NCI-H446 treated with DMSO at 0.1 percent for 48 hours (cell line): Measurements from ENCODE around the gene DPP6.

Experiments
- DNase-seq: peaks from one replicate; lab custom pipeline; 2025; lab: John Stamatoyannopoulos, UW

Gene DPP6

DNA sequence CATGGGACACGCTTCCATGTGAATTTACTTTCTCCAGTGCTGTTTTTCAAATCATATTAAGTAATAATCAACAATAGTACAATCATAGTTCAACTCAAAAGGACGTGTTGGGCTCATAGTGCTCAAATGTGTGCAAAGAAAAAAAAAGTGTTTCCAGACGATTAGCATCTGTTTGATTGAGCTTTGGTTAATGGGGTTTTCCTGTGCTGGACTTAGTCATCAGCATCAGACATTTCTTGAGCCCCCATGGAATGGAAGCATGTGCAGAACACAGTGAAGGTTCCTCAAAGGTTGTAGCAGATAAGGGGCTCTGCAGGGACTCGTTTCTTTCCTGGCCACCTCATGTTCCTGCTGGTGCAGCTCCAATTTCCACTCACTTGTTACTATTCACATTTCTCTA lies 716.8 kb downstream of the DPP6 start:
- DNase-seq: no peak

DNA sequence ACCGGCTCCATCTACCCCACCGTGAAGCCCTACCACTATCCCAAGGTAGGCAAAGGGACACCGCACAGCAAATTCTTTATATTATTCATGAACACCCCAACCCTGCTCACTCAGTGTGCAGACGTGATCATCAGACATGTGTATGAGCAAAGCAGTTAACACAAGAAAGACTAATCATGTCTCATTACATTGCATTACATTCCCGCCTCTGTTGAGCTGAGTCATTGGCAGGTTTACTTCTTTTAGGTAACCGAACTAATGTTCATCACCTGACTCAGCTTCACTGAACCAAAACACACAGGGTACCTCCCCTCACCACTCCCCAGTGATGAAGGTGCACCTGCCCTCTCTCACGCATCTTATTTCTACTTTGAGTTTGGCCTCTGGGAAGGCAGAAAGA lies 717.3 kb downstream of the DPP6 start:
- no peak for DNase-seq

DNA sequence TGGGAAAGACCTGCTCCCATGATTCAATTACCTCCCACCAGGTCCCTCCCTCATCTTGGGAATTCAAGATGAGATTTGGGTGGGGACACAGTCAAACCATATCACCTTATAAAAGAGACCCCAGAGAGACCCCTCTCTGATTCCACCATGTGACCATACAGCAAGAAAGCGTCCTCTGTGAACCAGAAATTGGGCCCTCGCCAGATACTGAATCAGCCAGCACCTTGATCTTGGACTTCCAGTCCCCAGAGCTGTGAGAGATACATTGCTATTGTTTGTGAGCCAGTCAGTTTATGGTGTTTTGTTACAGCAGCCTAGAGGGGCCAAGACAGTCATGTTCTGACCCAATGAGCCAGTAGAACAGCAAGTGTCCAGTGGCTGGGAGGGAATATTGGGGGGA lies 718.2 kb downstream of the DPP6 start:
- DNase-seq: no peak

DNA sequence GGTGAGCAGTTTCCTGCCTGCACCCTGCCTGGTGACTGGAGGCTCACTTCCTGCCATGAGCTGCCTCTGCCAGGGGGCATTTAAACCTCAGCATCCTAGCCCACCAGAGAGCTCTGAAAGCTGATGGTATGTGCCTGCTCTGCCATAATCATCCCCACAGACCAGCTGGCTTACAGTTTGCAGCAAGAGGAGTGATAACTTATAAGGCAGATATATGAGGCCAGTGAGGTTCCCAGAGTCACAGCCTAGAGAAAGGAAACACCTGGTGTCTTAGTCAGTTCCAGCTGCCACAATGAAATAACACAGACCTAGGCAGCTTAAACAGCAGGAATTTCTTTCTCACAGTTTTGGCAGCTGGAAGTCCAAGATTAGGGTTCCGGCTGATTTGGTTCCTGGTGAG lies 718.8 kb downstream of the DPP6 start:
- DNase-seq: no peak

DNA sequence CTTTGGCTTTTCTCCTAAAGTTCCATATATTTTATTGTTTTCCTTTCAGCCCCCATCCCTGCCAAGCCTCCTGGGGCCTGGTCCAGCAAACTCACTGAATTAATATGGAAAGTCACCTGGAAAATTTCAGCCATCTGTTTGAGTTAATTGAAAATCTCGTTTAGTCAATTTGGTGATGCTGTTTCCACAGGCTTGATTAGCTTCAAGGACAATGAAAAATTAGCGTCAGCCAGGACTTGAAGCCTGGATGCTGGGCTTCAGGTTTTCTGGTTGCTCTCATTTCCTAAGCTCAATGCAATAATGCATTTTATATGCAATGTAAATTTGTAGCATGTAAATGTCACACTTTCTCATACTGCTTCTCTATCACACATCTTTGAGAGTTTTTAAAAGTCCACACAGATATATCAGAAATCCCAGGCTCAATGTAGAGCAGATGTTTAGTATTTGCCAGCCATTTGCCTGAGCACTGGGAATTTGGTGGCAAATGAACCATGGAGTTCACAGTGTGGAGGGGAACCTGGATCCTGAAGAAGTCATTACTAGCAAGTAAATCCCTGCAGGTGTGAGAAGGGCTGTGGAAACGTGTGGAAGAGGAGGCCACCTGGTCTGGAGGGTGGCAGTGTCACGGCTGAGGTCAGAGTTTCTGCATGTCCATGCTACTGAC lies 722.2 kb downstream of the DPP6 start:
- DNase-seq: no peak

DNA sequence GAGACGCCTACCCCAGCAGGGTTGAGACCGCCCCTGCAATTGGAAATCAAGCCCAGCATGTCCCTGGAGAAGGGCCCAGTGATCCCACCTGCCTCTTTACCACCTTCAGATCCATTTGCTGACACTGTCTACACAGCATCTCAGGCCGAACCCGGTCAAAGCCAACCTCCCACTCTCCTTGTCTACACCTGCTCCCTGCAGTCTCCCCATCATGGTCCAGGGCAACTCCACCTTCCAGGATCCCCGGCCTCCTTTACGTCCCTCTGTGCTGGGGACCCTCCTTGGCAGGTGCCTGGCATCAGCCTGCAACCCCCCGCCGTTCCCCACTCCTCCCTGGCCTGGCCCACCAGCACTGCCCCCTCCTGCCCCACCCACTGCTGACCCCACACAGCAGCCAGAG lies 723.5 kb downstream of the DPP6 start:
- no peak for DNase-seq

DNA sequence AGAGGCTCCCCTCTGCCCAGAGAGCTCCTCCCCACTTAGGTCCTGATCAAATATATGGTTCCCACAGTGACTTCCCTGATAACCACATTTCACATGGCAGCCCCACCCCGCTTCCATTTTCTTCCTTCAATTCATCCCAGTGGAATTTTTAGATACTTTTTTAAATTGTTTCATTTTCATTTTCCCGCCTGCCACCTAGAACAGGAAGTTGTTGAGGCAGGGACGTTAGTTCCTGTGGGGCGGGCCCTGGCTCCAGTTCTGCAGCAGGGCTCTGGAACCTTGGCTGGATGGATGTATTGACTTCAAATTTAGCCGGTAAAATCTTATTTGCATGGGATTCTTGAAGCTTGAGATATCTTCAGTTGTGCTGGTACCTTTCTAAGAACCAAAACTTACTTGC lies 724.2 kb downstream of the DPP6 start:
- DNase-seq: no peak

DNA sequence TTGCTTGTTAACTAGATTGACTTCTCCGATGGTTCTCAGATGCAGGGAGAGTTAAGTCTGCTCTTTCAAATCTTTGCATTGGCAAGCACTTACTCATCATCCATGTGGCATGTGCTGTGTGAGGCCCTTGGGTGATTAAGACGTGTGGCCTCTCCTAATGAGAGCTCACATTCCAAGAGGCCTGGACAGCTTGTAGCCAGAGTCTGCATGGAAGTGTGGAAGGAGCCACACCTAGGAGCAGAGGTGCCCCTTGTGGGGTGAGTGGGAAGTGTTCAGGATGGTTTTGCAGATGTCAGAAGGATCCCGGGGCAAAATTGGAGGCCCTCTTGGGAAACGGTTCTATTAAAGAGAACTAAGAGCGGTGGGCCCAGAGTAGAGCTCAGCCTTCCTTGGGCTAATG lies 724.8 kb downstream of the DPP6 start:
- no peak for DNase-seq

DNA sequence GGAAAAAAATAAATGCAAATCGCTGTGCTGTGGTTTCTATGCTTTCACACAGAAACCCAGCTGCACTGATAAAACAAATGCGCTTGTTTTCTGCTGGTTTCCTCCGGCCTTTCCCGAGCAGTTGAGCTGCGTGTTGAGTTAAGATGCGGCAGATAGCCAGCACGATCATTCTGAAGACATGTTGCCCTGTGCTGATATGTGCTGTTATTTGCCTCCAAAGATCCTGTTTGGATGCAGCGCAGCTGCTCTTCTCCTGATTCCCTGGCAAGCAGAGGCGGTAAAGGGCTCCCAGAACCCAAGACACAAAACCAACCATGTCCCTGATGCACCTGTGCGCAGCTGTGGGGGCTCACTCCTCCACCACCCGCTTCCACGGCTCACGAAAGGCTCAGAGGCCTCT lies 725.3 kb downstream of the DPP6 start:
- DNase-seq: no peak

DNA sequence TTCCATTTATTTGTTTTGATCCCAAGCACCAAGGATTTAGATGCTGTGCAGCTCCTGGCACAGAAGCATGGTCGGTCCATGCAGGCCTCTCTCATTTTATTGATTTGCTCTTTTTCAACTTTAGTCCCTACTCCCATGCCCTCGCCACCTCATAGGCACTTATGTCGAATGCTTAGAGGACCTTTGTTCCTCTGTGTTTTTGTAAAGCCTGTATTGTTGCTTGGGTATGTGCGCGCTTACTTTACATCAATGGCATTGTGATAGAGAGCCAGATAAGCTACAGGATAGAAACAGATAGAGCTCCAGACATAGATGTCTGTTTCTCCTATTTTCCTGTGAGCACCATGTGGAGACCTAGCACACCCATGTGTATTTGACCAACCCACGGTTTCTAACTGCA lies 725.7 kb downstream of the DPP6 start:
- DNase-seq: no peak

DNA sequence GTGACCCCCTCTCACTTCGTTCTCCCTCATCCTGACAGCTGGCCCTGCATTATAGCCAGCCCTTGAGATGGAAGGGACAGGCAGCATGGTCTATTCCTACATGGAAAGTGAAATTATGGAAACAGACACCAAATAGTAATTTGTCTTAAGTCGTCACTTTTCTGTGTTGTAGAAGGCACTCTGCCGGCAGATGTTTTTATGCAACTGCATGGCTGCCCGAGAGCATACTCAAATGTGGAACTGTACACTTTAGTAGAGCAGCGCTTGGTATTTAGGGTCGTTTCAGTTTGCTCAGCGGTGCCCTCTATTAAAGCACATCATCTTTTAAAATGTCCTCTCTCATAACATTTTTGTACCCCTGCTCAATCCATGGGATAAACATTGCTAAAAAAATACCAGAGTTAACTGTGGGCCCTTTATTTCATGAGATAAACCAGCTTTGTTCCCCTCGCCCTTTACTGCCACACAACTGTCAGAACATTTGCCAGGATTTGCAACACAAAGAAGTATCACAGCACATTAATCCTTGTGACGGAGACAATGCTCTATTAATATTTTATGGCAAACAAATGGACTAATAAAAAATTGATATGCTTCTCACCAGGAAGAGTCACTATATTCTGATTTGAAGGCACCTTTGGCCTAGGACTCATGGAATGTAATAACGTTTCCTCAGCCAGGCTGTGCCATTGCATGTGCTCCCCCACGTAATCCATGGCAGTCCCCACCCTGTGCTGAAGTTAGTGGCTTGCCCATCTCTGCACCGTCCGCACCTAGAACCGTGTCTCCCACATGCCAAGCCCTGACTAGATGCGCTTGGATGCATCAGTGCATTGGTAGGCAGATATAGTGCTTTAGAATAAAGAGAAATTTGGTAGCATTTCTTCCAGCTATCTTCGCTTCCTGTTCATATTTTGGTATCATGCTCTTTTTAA lies 729.4 kb downstream of the DPP6 start:
- DNase-seq: no peak

DNA sequence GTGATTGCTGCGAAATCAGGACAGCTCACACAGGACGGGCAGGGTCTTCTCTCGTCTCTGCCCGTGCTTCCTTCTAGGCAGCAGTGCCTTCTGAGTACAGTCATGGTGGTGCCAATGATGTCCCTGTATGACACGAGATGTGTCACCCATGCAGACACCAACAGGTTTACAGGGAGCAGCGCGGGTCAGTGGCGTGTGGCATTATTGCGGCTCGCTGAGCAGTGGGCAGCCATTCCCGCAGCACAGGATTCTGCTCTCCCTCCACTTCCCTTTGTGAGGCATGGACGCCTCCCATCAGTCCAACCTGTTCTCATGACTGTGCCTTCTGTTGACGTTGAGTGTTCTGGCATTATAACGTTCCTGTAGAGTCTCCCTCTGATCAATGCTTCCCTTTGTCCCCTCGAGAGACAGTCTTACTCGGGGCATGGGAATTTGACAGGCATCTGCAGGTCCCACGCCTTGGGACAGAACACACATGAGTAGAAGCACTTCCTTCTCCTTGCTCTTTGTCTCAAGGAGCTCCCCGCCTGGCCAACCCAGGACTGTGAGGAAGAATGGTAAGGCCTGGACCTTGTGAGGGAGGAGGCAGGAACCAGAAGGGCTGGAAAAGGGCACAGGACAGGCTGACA lies 731.2 kb downstream of the DPP6 start:
- DNase-seq: no peak

DNA sequence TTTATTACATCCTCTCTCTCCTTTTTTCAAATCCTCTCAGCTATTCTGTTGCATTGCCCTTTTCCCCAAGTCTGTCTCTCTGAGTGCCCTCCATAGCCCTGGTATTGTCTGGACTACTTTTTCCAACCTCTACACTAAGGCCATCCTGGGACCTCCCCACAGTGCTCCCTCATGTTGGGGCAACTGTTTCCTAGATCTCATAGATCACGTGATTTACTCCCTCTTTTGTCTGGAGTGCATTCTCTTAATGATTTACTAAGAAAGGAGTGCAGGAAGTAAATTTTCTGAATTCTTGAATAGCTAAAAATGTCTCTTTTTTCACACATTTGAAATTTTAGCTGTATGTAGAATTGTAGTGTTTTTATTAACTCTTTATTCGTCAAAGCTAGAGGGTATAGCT lies 733.7 kb downstream of the DPP6 start:
- DNase-seq: no peak

DNA sequence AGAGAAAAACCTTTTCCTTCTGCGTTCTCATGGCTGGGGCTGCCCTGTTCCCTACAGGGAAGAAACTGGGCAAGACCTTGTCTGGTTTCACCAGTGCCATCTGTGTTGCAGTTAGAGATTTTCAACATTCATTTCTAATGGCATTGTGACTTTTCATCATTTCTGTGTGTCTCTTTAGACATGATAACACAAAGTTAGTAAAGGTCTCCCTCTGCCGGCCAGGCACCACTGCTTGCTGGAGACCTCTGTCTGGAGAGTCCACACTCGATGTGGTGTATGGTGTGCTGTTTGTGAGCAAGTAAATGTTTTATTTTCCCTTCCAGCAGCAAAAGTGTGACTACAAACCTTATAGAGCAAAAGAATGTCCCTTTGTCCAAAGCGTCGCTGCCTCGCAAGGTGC lies 737.2 kb downstream of the DPP6 start:
- DNase-seq: no peak

DNA sequence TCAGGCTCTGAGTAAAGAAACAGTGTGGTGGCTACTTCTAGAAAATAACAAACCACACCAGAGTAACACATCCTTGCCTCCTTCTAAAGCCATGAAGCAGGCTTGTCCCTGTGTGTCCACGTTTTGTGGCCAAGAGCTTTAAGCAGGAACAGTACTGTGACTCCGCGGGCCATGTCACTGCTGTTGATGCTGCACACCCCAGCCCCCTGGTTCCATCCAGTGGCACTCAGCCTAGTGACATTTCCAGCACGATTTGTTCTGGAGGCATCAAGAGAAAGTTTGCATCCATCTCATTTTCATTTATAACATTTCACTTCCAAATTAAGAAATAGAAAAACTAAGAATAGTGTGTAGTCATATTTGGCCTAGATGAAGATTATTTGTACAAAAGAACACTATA lies 739.4 kb downstream of the DPP6 start:
- DNase-seq: no peak

DNA sequence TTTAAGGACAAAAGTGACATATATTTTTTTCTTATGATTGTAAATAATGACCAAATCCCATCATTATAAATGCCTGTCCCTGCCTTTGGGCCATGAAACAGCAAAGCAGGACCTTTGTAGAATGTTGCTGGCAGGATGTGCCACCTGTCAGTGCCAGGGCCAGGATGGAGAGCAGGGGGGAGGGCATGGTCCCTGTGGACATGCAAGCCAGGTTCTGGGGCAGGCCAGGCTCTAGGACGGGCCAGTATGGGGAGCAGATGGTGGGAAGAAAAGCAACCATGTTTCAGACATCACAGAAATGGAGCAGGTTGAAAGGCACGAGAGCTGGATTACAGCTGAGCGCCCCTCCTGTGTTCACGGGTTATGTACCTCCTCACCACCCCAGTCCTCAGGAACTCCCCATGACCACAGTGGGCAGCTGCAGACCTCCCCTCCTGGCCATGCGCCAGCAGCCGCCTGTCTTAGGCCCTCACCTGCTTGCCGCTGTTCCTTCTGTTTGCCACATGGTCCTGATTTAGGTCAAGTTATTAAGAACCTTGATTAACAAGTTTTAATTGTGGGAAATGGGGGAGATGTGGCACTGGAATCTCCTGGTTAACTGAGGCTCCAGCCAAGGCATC lies 740.3 kb downstream of the DPP6 start:
- no peak for DNase-seq

DNA sequence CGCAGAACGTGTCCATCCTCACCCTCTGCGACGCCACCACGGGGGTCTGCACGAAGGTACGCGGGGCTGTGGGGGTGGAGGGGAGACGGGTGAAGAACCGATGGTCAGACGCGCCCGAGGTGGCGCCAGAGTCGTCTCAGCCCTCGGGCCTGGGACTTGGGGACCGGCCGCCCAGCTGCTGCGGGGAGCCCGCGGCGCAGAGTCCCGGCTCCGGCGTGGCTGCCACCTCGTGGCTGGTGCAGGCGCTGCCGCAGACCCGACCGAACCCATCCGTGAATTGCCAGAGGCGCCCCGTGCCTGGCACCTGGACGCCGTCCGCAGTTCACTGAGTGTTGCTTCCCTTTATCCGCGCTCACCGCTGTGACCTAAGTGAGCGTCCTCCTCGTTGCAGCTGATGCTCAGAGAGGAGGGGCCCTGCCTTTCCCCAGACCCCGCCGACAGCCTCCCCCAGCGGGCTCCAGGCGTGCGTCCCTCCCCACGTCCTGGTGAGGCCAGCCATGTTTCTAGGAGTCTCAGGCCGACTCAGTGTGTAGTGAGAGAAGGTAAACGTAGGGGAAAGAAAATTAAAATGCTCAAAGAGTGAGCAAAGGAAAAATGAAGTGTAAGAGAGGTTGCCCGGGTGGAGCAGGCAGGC lies 742.1 kb downstream of the DPP6 start:
- DNase-seq: no peak

DNA sequence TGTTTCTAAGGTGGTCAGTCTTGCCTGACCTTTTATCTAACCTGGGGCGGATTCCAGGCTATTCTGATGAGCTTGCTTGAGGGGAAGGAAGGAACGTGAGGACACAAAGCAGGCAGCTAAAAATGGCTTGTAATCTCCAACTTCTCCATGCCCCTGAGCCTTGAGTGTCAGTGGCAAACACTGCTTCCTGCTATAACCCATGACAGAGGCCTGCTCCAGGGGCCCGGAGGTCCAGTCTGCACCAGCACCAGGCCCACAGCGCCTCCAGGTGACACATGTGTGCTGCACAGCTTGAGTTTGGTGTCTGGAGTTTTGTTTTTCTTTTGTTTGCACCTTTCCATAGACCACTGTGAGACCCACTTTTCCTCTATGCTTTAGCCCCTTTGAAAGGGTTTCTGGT lies 742.8 kb downstream of the DPP6 start:
- DNase-seq: no peak

DNA sequence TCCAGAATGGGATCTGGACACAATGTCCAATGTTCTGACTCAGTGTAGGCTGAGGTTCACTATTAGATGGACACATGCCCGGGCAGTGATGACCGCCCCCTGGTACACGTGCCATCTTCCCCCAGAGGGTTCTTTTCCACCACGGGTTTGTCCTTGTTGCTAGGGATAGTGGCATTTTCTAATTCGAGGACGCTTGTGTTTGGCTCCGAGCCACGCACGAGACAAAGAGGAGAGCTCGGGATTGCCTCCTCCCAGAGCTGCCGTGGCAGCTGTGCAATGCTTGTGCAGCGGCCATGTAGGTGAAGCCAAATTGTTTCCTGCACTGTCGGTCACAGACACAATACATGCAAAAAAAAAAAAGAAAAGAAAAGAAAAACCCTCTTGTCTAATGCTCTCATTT lies 743.2 kb downstream of the DPP6 start:
- DNase-seq: no peak

DNA sequence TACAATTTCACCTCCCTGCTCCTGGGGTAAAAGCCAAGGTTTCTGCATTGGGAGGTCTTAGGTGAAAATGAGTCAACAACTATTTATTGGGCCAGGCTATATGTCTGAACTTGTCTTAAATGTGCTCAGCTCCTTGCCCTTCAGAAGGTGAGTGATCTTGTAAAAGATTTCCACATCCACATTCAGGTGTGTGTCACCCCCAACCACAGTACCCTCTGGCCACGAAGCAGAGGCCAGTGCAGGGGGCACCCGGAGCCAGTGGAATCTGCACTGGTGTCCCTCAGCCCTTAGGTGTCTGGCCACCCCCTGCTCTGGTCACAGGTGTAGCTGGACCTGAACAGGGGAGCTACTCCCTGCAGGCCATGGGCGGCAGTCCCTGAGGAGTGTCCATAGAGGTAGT lies 752.3 kb downstream of the DPP6 start:
- DNase-seq: no peak

DNA sequence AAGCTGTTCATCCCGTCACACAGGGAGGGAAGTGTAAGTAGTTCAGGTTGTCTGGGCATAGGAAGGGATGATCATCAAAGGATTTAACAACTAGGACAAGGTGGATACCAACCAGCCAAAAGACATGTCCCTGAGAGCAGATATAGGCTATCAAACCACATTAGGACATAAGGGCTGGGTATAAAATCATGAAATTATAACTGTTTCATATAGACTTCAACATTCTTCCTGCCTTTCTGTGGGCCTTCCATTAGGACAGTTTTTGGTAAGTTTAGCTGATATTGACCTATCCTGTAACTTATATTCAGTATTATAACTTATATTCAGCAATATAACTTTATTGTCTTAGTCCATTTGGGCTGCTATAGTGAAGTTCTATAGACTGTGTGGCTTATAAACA lies 759.8 kb downstream of the DPP6 start:
- no peak for DNase-seq

DNA sequence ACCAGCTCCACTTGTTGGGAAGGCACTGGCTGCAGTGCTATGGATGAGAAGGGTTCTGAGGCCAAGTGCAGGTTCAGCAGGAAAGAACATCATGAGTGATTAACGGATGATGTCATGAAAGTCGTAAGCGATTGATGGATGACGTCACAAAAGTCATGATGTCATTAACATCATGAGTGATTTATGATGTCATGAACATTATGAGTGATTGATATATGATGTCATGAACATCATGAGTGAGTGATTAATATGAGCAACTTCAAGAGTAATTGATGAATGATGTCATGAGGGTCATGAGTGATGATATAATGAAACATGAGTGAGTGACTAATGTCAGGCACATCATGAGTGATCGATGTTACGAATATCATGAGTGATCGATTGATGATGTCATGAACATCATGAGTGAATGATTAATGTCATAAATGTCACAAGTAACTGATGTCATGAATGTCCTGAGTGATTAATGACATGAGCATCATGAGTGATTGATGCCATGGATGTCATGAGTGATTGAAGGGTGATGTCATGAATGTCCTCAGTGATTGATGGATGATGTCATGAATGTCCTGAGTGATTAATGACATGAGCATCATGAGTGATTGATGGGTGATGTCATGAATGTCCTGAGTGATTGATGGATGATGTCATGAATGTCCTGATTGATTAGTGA lies 765.2 kb downstream of the DPP6 start:
- no peak for DNase-seq
